ENCODE results near the gene LRRD1.
"Not testable (repeated sequence)": the region's sequence is repeated elsewhere in the genome, so short reads cannot be mapped to it uniquely, and the experiment has no call there.

The LRRD1 gene

GRCh38 chr7:92141161-92141560 is 37.8 kb downstream of the LRRD1 start:
- no peak for DNase-seq (ENCODE audit: low spot score)

DNA sequence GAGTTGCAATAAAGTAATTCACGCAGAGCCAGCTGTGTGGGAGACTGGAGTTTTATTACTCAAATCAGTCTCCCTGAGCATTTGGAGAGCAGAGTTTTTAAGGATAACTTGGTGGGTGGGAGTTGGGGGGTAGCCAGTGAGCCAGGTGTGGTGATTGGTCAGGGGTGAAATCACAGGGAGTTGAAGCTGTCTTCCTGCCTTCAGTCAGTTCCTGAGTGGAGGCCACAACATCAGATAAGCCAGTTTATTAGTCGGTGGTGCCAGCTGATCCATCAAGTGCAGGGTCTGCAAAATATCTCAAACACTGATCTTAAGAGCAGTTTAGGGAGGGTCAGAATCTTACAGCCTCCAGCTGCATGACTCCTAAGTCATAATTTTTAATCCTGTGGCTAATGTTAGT is 41.4 kb downstream of the LRRD1 start:
- no peak for DNase-seq (ENCODE audit: low spot score)

DNA sequence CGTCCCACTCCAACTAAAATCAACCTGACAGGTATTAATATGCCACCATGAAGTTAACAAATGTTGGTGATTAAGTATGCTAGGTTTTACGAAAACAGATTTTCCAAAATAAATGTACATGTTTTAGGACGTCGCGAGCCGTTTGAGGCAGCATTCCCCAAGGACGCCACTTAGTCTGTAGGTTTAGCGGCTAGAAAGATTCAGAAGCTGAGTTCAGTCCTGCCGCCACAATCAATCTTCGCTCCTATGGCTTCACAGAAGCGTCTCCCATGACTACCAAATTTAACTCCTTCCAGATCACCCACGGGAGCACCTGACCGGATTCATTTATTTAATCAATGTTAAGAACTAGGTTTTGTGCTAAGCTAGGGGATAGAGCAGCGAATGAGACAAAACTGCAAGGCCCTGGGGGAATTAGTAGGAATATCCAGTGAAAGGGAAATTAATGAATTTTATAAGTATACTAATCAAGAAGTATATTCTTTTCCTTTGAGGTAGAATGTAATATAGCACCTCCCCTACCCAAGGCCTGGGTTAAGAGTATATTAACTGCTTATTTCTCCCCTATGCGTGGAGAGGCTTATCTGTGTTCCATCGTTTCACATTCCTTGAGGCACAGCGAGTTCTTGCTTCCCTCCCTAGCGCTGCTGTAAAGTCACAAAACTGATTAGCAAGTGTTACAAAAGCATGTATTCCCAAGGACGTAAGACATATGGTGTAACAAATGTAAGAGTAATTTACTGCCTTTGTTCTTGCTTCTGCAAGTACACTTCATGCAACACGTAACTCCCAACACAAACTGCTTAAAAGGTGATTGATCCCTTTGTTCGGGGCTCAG is 43.7 kb downstream of the LRRD1 start:
- peak; percentile 32 for DNase-seq (ENCODE audit: low spot score)

DNA sequence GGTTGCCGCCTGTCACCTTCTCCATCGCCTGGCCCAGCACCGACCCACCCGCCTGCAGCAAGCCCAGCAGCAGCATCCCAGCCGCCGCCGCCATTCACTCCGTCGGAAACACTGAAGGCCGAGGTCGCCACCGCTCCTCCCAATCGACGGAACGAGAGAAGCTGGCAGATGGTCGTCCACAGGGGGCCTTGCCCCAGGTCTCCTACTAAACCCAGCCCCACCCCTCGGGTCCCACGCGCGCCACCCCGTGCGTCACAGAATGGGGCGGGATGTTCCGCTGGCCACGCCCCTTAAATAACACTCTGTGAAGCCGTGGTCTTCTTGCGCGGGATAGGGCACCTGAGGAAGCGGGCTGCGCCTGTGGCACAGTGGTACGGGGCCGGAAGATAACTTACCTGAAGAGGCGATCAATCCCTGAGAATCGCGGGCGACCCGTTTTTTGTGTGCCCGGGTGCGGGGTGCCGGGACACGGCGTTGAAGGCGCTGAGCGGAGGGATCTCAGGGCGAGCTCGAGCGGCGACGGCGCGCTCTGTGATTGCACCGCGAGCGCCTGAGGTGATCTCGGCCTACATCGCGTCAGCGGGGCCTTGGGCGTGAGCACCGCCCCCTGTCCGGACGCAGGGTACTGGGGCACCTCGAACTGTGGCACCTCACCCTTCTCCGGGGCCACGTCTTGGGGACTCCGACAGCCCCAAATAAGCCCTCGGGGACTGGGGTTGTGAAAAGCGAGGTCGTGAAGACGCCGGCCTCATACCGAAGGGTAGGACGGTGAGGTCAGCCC is 44.5 kb downstream of the LRRD1 start, which contains the start of gene CYP51A1:
Gene CYP51A1, minus strand, starts transcription at position 207 of the 781 bp plus-strand sequence. Its CDS starts 113 bp downstream, at position 94.
- DNase-seq (ENCODE audit: low spot score): peak; percentile 92

DNA sequence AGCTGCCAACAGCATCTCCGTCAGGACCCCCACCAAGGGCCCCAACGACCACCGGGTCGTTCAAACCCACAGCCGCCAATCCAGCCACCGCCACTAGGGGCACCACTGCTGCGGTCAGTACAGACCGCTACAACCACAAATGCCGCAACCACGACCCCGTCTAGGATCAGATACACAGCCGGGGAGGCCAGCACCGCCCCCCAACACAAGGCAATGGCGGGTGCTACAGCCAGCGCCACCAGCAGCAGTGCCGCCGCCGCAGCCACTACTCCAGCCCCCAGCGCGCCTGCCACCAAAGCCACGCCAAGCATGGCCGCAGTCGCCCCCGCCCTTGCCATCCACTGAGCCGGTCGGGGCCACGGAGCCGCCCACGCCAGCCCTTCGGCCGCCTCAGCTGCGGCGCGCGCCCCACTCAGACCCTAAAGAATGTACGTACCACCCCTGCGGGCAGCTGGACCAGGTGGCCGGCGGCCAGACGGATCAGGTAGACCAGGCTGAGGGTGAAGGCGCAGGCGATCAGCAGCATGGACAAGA is 45.1 kb downstream of the LRRD1 start:
- peak; percentile 80 for DNase-seq (ENCODE audit: low spot score)

GRCh38 chr7:92133133-92133736 is 45.7 kb downstream of the LRRD1 start:
- DNase-seq (ENCODE audit: low spot score): no peak

DNA sequence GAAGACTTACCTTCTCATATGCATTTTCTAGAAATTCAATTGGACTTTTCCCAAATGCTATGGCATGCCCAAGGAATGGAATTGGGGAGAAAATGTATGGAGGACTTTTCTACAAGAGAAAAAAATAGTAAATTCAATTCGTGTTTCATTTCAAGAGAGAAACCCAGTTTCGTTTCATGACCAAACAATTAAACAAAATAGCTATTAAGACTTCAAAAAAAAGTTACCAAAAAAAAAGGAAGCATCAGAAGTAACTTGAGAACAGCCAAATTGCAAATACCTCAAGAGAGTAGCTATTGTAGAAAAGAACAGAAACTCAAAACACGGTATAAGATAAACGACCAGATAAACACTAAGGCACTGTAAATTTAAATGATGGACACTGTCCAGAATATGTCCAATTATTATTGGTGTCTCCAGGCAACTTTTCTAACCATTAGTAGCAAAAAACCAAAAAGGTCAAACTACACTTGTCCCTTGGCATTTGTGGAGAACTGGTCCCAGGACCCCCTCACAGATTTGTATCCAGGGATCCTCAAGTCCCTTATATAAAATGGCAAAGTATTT is 47.1 kb downstream of the LRRD1 start:
- DNase-seq (ENCODE audit: low spot score): no peak

- DNase-seq (ENCODE audit: low spot score): no peak
Observed at GRCh38 chr7:92131093-92131492, 47.8 kb downstream of the LRRD1 start.

DNA sequence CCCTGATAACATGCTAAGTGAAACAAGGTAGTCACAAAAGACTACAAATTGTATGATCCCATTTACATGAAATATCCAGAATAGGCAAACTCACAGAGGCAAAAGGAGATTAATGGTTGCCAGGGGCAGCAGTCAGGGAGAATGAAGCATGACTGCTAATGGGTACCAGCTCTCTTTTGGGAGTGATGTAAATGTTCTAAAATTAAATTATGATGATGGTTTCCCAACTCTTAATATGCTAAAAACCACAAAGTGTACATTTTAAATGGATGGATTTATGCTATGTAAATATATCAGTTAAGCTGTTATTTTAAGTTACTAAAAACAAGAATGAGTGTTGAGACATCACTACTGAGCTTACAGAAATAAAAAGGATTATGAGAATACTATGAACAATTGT is 57.3 kb downstream of the LRRD1 start:
- DNase-seq (ENCODE audit: low spot score): no peak

DNA sequence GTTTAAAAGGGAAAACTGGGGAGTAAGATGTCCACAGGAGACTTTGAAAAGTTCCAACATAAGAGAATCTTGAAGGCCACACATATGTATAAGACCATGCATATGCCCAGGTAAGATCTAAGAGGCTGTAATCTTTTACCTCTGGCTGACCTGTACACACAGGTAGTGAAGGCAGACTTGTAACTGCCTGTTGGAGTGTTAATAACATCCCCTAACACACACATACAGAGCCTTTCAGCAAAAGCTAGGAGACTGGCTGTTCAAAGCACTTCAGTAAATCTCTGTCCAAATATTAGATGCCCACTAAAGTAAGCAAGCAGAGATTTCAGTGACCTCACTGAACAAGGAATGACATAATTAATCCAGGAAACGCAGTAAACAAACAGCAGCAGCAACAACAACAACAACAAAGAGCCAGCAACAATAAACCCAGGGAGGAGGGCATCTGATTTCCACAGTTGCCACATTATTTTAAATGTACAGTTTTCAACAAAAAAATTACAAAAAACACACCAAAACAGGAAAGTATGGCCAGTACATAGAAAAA is 59.7 kb downstream of the LRRD1 start:
- no peak for DNase-seq (ENCODE audit: low spot score)

GRCh38 chr7:92116949-92117348 is 62.0 kb downstream of the LRRD1 start:
- DNase-seq (ENCODE audit: low spot score): no peak

GRCh38 chr7:92115821-92116220 is 63.1 kb downstream of the LRRD1 start:
- no peak for DNase-seq (ENCODE audit: low spot score)

- DNase-seq (ENCODE audit: low spot score): no peak
Observed at GRCh38 chr7:92110857-92111256, 68.1 kb downstream of the LRRD1 start.

- DNase-seq (ENCODE audit: low spot score): no peak
Observed at GRCh38 chr7:92108821-92109220, 70.1 kb downstream of the LRRD1 start.

GRCh38 chr7:92102862-92103261 is 76.1 kb downstream of the LRRD1 start:
- not testable (repeated sequence) for DNase-seq (ENCODE audit: low spot score)

- DNase-seq (ENCODE audit: low spot score): no peak
Observed at GRCh38 chr7:92100534-92100933, 78.4 kb downstream of the LRRD1 start.

DNA sequence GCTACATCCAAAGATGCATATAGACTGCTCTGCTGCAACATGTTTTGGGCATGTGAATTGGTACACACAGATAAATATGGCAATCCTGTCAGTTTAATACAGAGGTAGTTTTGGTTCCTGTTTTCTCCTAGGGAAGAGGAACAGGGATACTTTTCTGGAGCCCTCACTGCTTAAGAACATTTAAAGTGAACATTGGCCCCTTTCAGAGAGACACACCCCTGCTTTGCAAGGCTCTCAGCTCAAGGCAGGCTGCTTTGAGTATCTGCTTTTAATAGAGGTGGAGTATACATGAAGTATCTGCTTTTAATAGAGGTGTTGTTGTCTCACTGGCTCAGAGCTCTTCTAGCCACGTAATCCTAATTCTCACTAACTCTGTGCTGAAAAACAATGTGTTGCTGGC is 83.6 kb downstream of the LRRD1 start:
- no peak for DNase-seq (ENCODE audit: low spot score)
